Thyroid gland (tissue), 4 donors: Measurements from ENCODE around the gene AGPAT2.

Experiments
- CTCF ChIP-seq, 6 experiments: fragments of 200-600 bp in 3 of 6; fragments of 450-650 bp in 3 of 6; sonication (generic) in 3 of 6; IDR thresholded peaks; one replicate each; pipeline ENCODE4 v1.5.1; 2016 to 2019; ENCODE audit warnings: antibody characterized with exemption in 6 of 6, mild to moderate bottlenecking in 2 of 6, inconsistent platforms in 1 of 6, moderate library complexity in 1 of 6
- POLR2A ChIP-seq, 2 donors: fragments of 450-650 bp; IDR thresholded peaks; one replicate each; pipeline ENCODE4 v1.6.1; 2017; ENCODE audit warnings: antibody characterized with exemption in 2 of 2, mild to moderate bottlenecking in 2 of 2, moderate library complexity in 1 of 2

- TF ChIP-seq CTCF (IDR thresholded peaks at IDR 0.05) (no peak), POLR2A (IDR thresholded peaks at IDR 0.05) (no peak)
These were observed 20.7 kb upstream of the AGPAT2 start for GRCh38 chr9:136707849-136708517.
